Muscle of leg (tissue), 11 donors: ENCODE measurements around the gene MAD1L1. TPM values are rescaled to one million over a fixed set of nuclear protein-coding genes. Genes with fewer than 3 reads are reported as not detected.
"Not testable (repeated sequence)": the region's sequence is repeated elsewhere in the genome, so short reads cannot be mapped to it uniquely, and the experiment has no call there.

Source experiments
- DNase-seq: peaks from one replicate; pipeline ENCODE4 v3.0.0; 2013
- H3K27ac ChIP-seq: one replicate; pipeline ENCODE4 v1.5.1; 2013; ENCODE audit warnings: mild to moderate bottlenecking, low read length, control low read depth
- H3K27me3 ChIP-seq: one replicate; pipeline ENCODE4 v1.6.1; 2013; ENCODE audit warnings: low read length; ENCODE audit not compliant: control insufficient read depth, insufficient read depth
- H3K36me3 ChIP-seq: one replicate; pipeline ENCODE4 v1.6.1; 2013; ENCODE audit warnings: low read length; ENCODE audit not compliant: control insufficient read depth, insufficient read depth
- H3K4me1 ChIP-seq: one replicate; pipeline ENCODE4 v1.6.1; 2013; ENCODE audit warnings: low read length; ENCODE audit not compliant: control insufficient read depth, insufficient read depth
- H3K4me3 ChIP-seq: one replicate; pipeline ENCODE4 v1.5.1; 2013; ENCODE audit warnings: low read length, control low read depth
- H3K9me3 ChIP-seq: replicated peaks from 2 replicates; pipeline ENCODE4 v1.6.1; 2013; ENCODE audit warnings: low read depth, low read length; ENCODE audit not compliant: control insufficient read depth
- WGBS: methylation state at CpG from one replicate; pipeline ENCODE4 v1.1.5; 2013; ENCODE audit warnings: missing lambda C conversion rate; ENCODE audit not compliant: insufficient coverage; 5-methylcytosine and 5-hydroxymethylcytosine counted together
- polyA plus RNA-seq, 8 donors: library from polyadenylated mRNA; unstranded; fragments of 120-200 nt; gene quantifications; one replicate each; pipeline versions ENCODE4 v1.2.1 to v1.2.3, GENCODE V29; 2013; ENCODE audit warnings: inconsistent platforms in 1 of 8, low replicate concordance in 1 of 8; ENCODE audit not compliant: insufficient read length in 8 of 8, insufficient read depth in 1 of 8
- total RNA-seq: library from RNA; stranded (reverse); fragments of 120-200 nt; gene quantifications from one replicate; pipeline ENCODE4 v1.2.4, GENCODE V29; 2013

MAD1L1 gene
- total and polyA plus RNA-seq, 9 donors, result 19.1 to 38.7 (median 21.8) TPM

- no peaks in the 10 kb centered on the region for H3K27me3 ChIP-seq
- H3K9me3 ChIP-seq, result no peaks in the 10 kb centered on the region
- 90% methylated on average over 23 of the region's 26 CpGs for WGBS
- no peak for DNase-seq
- peaks cover 6% of the 10 kb centered on the region for H3K36me3 ChIP-seq
- no peak overlapping the region for H3K4me3 ChIP-seq
- H3K4me1 ChIP-seq, result peaks cover 14% of the 10 kb centered on the region
- no peak overlapping the region for H3K27ac ChIP-seq
Measured at GRCh38 chr7:2041496-2042367, 191.0 kb downstream of the MAD1L1 start.

- no peaks in the 10 kb centered on the region for H3K9me3 ChIP-seq
- DNase-seq, result no peak
- H3K27ac ChIP-seq, result no peak overlapping the region
- H3K4me3 ChIP-seq, result no peak overlapping the region
- H3K36me3 ChIP-seq, result peaks cover 6% of the 10 kb centered on the region
- no peaks in the 10 kb centered on the region for H3K27me3 ChIP-seq
- WGBS, result 65% methylated on average over 6 of the region's 6 CpGs
- H3K4me1 ChIP-seq, result peaks cover 14% of the 10 kb centered on the region
Measured at GRCh38 chr7:2040893-2041270, 191.9 kb downstream of the MAD1L1 start.

- no peaks in the 10 kb centered on the region for H3K9me3 ChIP-seq
- WGBS, result 94% methylated on average over 22 of the region's 22 CpGs
- no peak overlapping the region for H3K4me3 ChIP-seq
- peaks cover 6% of the 10 kb centered on the region for H3K36me3 ChIP-seq
- H3K27ac ChIP-seq, result no peak overlapping the region
- H3K27me3 ChIP-seq, result no peaks in the 10 kb centered on the region
- no peak for DNase-seq
- peaks cover 14% of the 10 kb centered on the region for H3K4me1 ChIP-seq
Measured at GRCh38 chr7:2040201-2040892, 192.4 kb downstream of the MAD1L1 start.

- H3K27me3 ChIP-seq, result no peaks in the 10 kb centered on the region
- H3K4me3 ChIP-seq, result no peak overlapping the region
- H3K9me3 ChIP-seq, result no peaks in the 10 kb centered on the region
- H3K4me1 ChIP-seq, result peaks cover 14% of the 10 kb centered on the region
- H3K36me3 ChIP-seq, result peaks cover 6% of the 10 kb centered on the region
- DNase-seq, result no peak
- WGBS, result 79% methylated on average over 21 of the region's 23 CpGs
- H3K27ac ChIP-seq, result no peak overlapping the region
Measured at GRCh38 chr7:2038931-2039728, 193.6 kb downstream of the MAD1L1 start.

GRCh38 chr7:2037808-2038522 is 194.8 kb downstream of the MAD1L1 start:
- H3K27ac ChIP-seq, result no peak overlapping the region
- no peaks in the 10 kb centered on the region for H3K27me3 ChIP-seq
- H3K4me1 ChIP-seq, result peaks cover 14% of the 10 kb centered on the region
- WGBS, result 60% methylated on average over 2 of the region's 13 CpGs
- H3K9me3 ChIP-seq, result no peaks in the 10 kb centered on the region
- no peak overlapping the region for H3K4me3 ChIP-seq
- DNase-seq, result peak; percentile 67
- H3K36me3 ChIP-seq, result peaks cover 4% of the 10 kb centered on the region

GRCh38 chr7:2037301-2037807 is 195.4 kb downstream of the MAD1L1 start:
- DNase-seq, result no peak
- Histone ChIP-seq H3K36me3 (no peaks in the 10 kb centered on the region), H3K4me1 (peaks cover 20% of the 10 kb centered on the region), H3K9me3 (no peaks in the 10 kb centered on the region), H3K27me3 (no peaks in the 10 kb centered on the region), H3K4me3 (no peak overlapping the region), H3K27ac (no peak overlapping the region)
- 61% methylated on average over 8 of the region's 17 CpGs for WGBS

- Histone ChIP-seq H3K27ac (no peak overlapping the region), H3K9me3 (no peaks in the 10 kb centered on the region), H3K27me3 (no peaks in the 10 kb centered on the region), H3K36me3 (no peaks in the 10 kb centered on the region), H3K4me1 (peaks cover 26% of the 10 kb centered on the region), H3K4me3 (no peak overlapping the region)
- no peak for DNase-seq
- 90% methylated on average over 17 of the region's 20 CpGs for WGBS
Measured at GRCh38 chr7:2036786-2037185, 196.0 kb downstream of the MAD1L1 start.

- not testable (repeated sequence) for DNase-seq, H3K36me3 ChIP-seq, H3K4me3 ChIP-seq, H3K27ac ChIP-seq, H3K9me3 ChIP-seq, H3K27me3 ChIP-seq
- WGBS, result 100% methylated on average over 6 of the region's 16 CpGs
- H3K4me1 ChIP-seq, result peaks cover 29% of the 10 kb centered on the region
Measured at GRCh38 chr7:2036201-2036600, 196.5 kb downstream of the MAD1L1 start.

GRCh38 chr7:2034291-2035201 is 198.2 kb downstream of the MAD1L1 start:
- H3K9me3 ChIP-seq, result no peaks in the 10 kb centered on the region
- no peak overlapping the region for H3K27ac ChIP-seq
- no peak overlapping the region for H3K4me3 ChIP-seq
- H3K27me3 ChIP-seq, result no peaks in the 10 kb centered on the region
- DNase-seq, result no peak
- H3K4me1 ChIP-seq, result peaks cover 37% of the 10 kb centered on the region
- WGBS, result 86% methylated on average over 15 of the region's 20 CpGs
- H3K36me3 ChIP-seq, result no peaks in the 10 kb centered on the region
